DMS153 (cell line): Measurements from ENCODE around the gene NUDT8.
"Not testable (repeated sequence)": the region's sequence is repeated elsewhere in the genome, so short reads cannot be mapped to it uniquely, and the experiment has no call there.

ENCODE experiments used
- DNase-seq: peaks from one replicate; lab custom pipeline; 2025; lab: John Stamatoyannopoulos, UW

Gene NUDT8

DNA sequence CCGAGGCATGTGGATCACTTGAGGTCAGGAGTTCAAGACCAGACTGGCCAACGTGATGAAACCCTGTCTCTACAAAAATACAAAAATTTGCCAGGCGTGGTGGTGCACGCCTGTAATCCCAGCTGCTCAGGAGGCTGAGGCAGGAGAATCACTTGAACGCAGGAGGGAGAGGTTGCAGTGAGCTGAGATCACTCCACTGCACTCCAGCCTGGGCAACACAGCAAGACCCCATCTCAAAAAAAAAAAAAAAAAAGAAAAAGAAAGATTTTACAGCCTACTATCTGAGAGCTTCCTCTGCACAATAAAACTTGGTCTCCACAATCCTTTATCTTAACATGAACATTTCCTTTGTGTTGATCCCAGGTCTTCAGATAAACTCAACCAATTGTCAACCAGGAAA is 31.0 kb upstream of the NUDT8 start:
- DNase-seq = not testable (repeated sequence)

- DNase-seq = not testable (repeated sequence)
These were observed 30.0 kb upstream of the NUDT8 start for GRCh38 chr11:67659651-67660165.

GRCh38 chr11:67657300-67657699 is 27.6 kb upstream of the NUDT8 start:
- DNase-seq = no peak

- no peak for DNase-seq
These were observed 26.7 kb upstream of the NUDT8 start for GRCh38 chr11:67656278-67656922.

- DNase-seq = no peak
These were observed 24.5 kb upstream of the NUDT8 start for GRCh38 chr11:67654225-67654624.

DNA sequence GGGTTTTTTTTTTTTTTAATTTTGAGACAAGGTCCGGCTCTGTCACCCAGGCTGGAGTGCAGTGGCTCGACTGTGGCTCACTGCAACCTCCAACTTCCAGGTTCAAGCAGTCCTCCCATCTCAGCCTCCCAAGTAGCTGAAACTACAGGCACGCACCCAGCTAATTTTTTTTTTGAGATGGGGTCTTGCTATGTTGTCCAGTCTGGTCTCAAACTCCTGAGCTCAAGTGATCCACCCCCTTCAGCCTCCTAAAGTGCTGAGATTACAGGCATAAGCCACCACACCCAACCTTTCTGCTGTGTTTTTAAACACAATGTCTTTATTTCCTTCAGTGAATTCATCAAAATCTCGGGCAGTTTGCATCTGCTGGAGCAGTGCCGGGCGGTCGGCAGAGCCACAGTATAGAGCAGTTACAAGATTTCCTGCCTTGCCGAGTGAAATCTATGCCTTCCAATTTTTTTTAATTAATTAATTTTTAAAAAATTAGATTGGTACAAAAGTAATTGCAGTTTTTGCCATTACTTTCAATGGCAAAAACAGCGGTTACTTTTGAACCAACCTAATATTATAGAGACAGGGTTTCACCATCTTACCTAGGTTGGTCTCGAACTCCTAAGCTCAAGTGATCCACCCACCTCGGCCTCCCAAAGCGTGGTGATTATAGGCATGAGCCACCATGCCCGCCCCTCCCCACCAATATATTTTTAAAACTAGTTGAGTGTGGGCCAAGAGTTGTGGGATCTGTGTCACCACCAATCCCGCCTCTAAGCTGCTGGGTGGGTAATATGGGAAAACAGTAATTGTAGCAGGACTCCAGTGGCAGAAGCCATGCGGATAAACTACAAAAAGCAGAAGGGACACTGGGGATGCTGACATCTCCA is 23.5 kb upstream of the NUDT8 start:
- no peak for DNase-seq

DNA sequence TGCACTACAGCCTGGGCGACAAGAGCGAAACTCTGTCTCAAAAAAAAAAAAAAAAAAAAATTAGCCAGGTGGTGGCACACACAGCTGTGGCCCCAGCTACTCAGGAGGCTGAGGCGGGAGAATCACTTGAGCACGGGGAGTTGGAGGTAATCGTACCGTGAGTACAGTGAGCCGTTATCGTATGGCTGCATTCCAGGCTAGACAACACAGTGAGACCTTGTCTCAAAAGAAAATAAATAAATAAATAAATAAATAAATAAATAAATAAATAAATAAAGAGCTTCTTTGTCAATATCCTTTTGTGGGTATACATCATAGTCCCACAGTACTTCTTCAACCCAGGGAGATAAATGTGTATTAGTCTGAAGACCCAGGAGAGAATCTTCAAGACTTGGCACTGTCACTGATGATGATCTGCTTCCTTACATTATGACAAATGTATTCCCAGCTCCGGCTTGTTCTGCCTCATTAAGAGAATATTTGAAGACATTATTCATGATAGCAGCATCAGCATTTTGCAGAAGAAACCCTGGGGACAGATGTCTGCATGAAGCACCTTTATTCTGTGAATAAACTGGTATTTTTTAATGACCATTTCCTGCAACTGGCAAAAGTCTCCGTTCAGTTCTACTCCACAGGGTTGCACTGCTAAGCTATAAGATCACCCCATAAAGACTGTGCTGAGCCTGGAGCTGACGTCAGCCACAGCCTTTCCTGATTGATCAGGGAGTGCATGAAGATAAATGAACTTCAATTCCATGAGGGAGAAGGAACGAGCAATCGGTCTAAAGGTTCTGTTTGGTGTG is 22.4 kb upstream of the NUDT8 start:
- no peak for DNase-seq

GRCh38 chr11:67649634-67650510 is 20.1 kb upstream of the NUDT8 start:
- no peak for DNase-seq

DNA sequence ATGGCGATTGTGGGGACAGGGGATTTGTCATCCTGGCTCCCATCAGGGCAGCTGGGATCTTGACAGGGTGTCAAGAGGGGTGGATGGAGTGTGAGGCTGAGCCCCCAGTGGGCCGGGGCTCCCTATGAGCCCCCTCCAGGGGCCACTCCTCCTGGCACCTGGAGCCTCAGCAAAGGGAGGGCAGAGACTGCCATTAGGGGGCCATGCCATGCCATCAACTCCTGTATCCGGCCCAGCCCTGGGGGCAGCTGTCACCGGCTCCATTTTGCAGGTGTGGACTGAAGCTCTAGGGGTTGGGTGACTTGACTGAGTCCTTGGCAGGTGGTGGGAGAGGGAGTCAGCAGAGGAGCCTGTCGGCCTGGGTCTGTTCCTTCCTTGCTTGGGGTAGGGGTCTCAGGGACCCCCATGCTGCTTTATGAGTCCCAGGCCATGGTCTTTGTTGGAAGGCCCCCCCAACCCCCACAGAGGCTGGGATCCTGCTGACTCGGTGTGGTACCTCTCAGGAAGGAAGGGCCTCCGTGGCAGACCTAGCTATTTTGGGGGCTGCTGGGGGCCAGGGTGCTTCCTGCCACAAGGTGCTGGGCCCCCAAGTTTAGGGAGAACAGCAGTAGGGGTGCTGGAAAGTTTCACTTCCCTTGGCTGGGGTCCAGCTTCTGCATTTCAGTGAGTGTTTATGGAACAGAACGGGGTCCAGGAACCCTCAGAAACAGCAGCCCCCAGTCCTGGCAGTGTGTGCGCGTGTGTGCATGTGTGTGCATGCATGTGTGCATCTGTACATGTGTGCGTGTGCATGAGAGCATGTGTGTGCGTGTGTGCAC is 19.3 kb upstream of the NUDT8 start:
- no peak for DNase-seq

DNA sequence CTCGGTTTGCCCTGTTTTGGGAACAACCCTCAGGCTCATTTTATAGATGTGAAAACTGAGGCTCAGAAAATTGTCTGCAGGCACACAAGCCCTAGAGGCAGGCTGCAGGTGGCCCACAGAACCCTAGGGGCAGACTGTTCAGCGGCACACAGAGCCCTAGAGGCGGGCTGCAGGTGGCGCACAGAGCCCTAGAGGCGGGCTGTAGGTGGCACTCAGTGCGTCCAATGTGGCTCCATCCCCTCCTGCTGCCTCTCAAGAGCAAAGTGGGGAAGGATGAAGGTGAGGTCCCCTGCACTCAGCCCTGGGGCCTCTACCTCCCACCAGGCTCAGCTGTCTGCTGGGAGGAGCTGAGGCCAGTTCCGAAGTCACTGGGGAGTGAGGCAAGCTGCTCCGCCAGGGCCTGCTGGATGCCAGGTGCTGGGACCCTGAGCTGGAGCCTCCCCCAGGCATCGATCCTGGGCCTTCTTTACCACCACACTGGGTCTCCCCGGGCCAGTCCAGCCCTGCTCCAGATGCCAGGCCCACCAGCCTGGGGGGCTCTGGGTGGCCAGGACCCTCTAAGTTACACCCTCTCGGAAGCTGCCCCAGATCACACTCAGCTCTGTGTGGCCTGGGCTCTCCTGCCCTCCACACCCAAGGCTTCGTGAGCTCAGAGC is 18.5 kb upstream of the NUDT8 start:
- no peak for DNase-seq

DNA sequence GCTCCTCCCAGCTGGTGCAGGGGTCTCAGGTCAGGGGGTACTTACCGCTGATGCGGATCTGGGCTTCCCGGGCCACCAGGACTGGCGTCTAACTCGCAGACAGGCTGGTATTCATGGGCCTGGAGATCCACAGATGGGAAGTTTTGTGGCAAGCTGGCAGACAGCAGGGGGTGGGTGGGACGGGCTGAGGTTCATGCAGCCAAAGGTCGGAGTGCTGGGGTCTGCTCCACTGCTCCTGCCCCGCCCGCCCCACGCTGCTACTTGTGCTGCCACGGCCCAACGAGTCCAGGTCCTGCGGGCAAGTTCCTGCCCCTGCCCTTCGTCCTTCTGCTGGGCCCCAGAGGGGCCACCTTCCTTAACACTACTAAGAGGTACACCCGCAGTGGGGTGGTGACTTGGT is 17.7 kb upstream of the NUDT8 start:
- no peak for DNase-seq

DNA sequence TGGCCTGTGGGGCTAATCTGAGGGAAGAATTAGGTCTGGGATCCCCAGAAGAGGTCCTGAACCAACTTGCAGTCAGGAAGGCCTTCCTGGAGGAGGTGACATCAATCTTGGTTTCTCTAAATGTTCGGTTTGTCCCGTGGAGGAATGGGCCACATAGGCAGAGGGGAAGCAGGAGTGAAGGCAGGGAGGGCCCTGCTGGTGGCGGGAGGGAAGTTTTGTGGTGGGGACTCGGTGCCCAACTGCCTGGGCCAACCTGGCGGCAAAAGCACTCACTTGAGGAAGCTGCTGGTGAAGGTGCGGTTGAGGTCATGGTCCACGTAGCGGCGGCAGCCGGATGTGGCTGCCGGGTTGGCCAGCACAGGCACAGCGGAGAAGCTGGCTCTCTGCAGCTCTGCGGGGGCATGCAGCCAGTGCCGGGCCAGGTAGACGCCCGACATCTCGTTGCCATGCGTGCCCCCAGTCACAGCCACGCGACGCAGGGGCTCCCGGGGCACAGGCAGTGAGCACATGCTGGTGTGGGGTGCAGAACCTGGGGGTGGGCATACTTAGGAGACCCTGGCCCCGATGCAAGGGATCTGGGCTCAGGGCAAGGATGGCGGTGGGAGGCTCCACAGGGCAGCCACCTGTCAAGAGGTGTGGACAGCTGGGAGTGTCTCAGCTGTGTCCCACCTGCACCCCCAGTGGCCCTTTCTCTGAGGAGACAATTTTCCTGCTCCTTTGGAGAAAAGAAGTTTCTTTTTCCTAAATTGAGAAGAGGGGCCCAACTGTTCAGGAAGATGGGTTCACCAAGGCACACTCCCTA is 17.0 kb upstream of the NUDT8 start:
- no peak for DNase-seq

GRCh38 chr11:67645521-67646461 is 16.1 kb upstream of the NUDT8 start:
- DNase-seq = no peak

- DNase-seq = no peak
These were observed 15.0 kb upstream of the NUDT8 start for GRCh38 chr11:67644472-67645418.

DNA sequence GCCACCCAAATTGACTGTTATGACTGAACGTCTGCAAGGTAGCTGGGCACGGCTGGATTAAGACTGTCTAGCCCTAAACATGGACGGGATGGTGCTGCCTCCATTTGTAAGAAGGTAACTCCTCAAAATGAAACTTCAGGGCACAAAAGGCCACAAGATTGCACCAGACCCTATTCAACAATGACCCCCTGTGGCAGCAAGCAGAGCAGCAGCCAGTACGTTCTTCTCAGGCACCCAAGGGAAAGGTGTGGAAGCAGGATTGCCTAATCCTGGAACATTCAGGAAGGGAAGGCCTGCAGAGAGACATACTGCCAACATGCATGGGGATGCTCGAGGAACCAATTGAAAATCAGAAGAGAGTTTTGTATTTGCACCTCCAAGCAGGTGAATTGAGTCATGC is 14.3 kb upstream of the NUDT8 start:
- no peak for DNase-seq

DNA sequence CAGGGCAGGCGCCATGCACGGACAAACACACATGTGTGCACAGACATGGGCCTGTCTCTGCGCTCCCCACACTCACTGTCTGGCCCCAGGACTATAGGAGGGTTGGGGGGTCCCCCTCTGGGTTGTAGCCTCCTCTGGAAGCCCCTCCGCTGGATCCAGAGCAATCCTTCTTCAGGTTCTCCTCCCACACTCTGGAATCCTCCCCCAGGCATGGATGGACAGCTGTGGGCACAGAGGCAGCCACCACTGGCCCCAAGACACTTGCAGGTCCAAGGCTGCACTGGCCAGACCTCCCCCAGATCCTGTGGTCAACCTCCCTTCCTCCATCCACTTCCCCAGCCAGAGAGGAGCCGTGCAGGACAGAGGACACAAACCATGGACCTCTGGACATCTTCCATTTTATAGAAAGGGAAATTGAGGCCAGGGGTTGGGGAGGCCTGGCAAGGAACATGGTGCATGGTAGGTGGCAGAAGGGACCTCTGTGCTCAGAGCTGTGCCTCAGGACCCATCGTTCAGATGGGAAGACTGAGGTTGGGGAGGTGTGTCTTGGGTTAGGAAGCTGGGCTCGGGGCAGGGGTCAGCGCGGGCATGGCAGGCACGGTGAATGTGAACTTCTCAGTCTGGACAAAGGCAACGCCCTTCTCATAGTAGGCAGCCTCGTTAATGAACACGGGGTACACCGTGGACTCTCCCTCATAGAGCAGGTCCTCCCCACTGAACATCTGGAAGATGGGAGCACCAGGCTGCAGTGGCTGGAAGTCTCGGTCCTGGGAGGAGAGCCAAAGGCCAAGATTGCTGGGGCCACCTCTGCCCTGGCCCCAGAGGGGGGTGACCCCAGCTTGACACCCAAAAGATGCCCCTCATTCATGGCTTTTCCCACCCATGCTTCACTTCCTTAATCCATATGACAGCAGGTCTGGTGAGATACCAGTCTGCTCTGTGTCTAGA is 12.7 kb upstream of the NUDT8 start:
- DNase-seq = no peak
